SK-N-MC (cell line): ENCODE measurements around the gene B4GALT4.

Experiments
- EZH2 ChIP-seq: fragments of 200-600 bp; sonication (generic); IDR thresholded peaks from one replicate; pipeline ENCODE4 v1.6.1; 2017; ENCODE audit warnings: antibody characterized with exemption
- FOXP2 ChIP-seq: optimal IDR thresholded peaks from 2 replicates; pipeline ENCODE3; 2011; ENCODE audit warnings: mild to moderate bottlenecking, moderate library complexity; ENCODE audit not compliant: insufficient read depth; ENCODE audit errors: extremely low read length, control extremely low read depth
- POLR2AphosphoS5 ChIP-seq: IDR thresholded peaks from 2 replicates; pipeline ENCODE4 v1.6.1; 2012; ENCODE audit warnings: mild to moderate bottlenecking, low read depth, low read length, borderline replicate concordance

- TF ChIP-seq EZH2 (no peak), POLR2AphosphoS5 (no peak), FOXP2 (no peak)
Observed at GRCh38 chr3:119257111-119257510, 16.4 kb upstream of the B4GALT4 start.
